GM10248 (cell line): Measurements from ENCODE around the gene INHBA.

Experiments
- CTCF ChIA-PET: fragments of 300-600 bp; sonication (Branson Sonifier 250); formaldehyde crosslinking; extraction: SDS; loops from one replicate; lab custom pipeline; 2021; ENCODE audit warnings: antibody characterized with exemption; lab: Yijun Ruan, JAX
- POLR2A ChIA-PET: fragments of 350-650 bp; sonication (Branson Sonifier 250); formaldehyde crosslinking; extraction: SDS; loops from one replicate; lab custom pipeline; 2020; ENCODE audit warnings: antibody characterized with exemption; lab: Yijun Ruan, JAX
- DNase-seq: peaks from one replicate; pipeline ENCODE4 v3.0.0; 2012; ENCODE audit errors: extremely low spot score
- CTCF ChIP-seq: IDR thresholded peaks from 2 replicates; pipeline ENCODE4 v1.5.1; 2012; ENCODE audit warnings: mild to moderate bottlenecking, low read depth; ENCODE audit errors: extremely low read depth, missing control alignments, control extremely low read depth

The INHBA gene

GRCh38 chr7:41655426-41655825 is 47.5 kb downstream of the INHBA start:
- no peak for TF ChIP-seq CTCF
- CTCF ChIA-PET, result no interaction called here
- POLR2A ChIA-PET, result no interaction called here

GRCh38 chr7:41652267-41652666 is 50.6 kb downstream of the INHBA start:
- no peak for TF ChIP-seq CTCF
- ChIA-PET CTCF (interaction anchor here (1.8 kb wide), 1 partner anchor 12 kb away, joined by 4 read pairs; no protein-coding TSS in a partner anchor), POLR2A (no interaction called here)
- DNase-seq, result no peak

More at GRCh38 chr7:41655426-41655825, 47.5 kb downstream of the INHBA start:
- no peak for DNase-seq

- POLR2A ChIA-PET, result no interaction called here
- CTCF ChIA-PET, result no interaction called here
- no peak for DNase-seq
- no peak for TF ChIP-seq CTCF
These were observed 54.4 kb downstream of the INHBA start for GRCh38 chr7:41648501-41648900.

GRCh38 chr7:41643616-41644015 is 59.3 kb downstream of the INHBA start:
- CTCF ChIA-PET, result interaction anchor here (1.0 to 1.4 kb wide), 2 partner anchors 22 to 58 kb away, joined by 3 read pairs; no protein-coding TSS in a partner anchor
- no peak for DNase-seq
- POLR2A ChIA-PET, result no interaction called here
- TF ChIP-seq CTCF, result no peak

GRCh38 chr7:41641665-41642014 is 61.2 kb downstream of the INHBA start:
- ChIA-PET POLR2A (no interaction called here), CTCF (no interaction called here)
- no peak for DNase-seq
- TF ChIP-seq CTCF, result no peak

- DNase-seq, result no peak
- no peak for TF ChIP-seq CTCF
- ChIA-PET CTCF (no interaction called here), POLR2A (no interaction called here)
These were observed 61.8 kb downstream of the INHBA start for GRCh38 chr7:41641011-41641664.
